ENCODE measurements around the gene PLEKHH1. TPM values are rescaled to one million over a fixed set of nuclear protein-coding genes. Genes with fewer than 3 reads are reported as not detected.
A peak's percentile ranks its signal among the peaks of the same experiment; 100 is the strongest.

The PLEKHH1 gene
- total and polyA plus RNA-seq, 9 of the 15 experiments (the other 6 are each of a cell fraction or from before 2014, with no cell fraction given): 0.76 to 5.9 (median 2.9) TPM

DNA sequence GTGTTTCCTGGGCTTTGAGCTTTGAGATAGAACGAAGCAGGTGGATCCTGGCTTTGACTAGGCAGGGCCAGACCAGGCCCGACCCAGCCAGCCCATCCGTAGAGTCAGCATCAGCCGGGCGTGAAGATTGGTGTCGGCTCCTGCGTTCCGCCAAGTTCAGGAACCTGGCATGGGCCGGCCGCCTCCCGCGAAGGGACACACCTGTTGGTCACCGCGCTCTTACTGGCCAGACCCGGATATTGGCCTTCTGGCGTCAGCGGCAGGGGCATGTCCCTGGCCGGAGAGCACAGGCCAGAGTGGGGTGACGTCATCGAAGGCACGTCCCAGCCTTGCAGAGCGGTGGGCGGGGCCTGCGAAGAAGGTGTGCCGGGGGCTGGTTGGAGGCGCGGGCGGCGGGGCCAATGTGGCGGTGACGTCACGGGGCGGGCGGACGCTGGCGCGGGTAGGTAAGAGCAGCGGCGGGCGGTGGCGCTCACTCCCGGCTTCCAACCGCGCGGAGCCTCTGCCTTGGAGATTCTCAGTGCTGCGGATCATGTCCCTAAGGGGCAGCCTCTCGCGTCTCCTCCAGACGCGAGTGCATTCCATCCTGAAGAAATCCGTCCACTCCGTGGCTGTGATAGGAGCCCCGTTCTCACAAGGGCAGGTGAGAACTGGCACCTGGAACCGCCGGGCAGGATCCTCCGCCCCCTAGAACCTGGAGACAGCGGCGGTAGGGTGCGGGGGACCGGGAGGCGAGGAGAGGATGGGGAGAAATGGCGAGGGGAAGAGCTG, 86.5 kb downstream of the PLEKHH1 start, which contains the start of gene ARG2 (continued):
- TF ChIP-seq, protein P1, sequence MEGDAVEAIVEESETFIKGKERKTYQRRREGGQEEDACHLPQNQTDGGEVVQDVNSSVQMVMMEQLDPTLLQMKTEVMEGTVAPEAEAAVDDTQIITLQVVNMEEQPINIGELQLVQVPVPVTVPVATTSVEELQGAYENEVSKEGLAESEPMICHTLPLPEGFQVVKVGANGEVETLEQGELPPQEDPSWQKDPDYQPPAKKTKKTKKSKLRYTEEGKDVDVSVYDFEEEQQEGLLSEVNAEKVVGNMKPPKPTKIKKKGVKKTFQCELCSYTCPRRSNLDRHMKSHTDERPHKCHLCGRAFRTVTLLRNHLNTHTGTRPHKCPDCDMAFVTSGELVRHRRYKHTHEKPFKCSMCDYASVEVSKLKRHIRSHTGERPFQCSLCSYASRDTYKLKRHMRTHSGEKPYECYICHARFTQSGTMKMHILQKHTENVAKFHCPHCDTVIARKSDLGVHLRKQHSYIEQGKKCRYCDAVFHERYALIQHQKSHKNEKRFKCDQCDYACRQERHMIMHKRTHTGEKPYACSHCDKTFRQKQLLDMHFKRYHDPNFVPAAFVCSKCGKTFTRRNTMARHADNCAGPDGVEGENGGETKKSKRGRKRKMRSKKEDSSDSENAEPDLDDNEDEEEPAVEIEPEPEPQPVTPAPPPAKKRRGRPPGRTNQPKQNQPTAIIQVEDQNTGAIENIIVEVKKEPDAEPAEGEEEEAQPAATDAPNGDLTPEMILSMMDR (IDR thresholded peaks at IDR 0.05 in 2 of 3, conservative IDR thresholded peaks at IDR 0.05 in 1 of 3; ENCODE audit: insufficient read depth in 2 of 3, low read depth in 1 of 3, low read length in 3 of 3): peak in 2 of 3 experiments; percentile 34 to 46; a peak in 3 of 6 replicates
- TF ChIP-seq MYNN (IDR thresholded peaks at IDR 0.05) (no peak), MYNN (CRISPR knock-in tag; IDR thresholded peaks at IDR 0.05) (no peak), HNRNPK (IDR thresholded peaks at IDR 0.05; ENCODE audit: low read depth, low read length, poor library complexity, severe bottlenecking) (no peak), ZNF121 (CRISPR knock-in tag; conservative IDR thresholded peaks at IDR 0.05) (no peak), CC2D1A (IDR thresholded peaks at IDR 0.05) (no peak), HLTF (IDR thresholded peaks at IDR 0.05) (no peak), RAD51 (IDR thresholded peaks at IDR 0.05; ENCODE audit: borderline replicate concordance, low read depth) (no peak), RBM39 (optimal IDR thresholded peaks at IDR 0.05; ENCODE audit: low read depth, low read length) (no peak), CHCHD3 (CRISPR knock-in tag; IDR thresholded peaks at IDR 0.05) (no peak), MTA2 (IDR thresholded peaks at IDR 0.05; ENCODE audit: low read depth) (no peak), CBFB (CRISPR knock-in tag; IDR thresholded peaks at IDR 0.05) (no peak), ZNF764 (CRISPR knock-in tag; IDR thresholded peaks at IDR 0.05; ENCODE audit: low read depth) (no peak), KDM2B (CRISPR knock-in tag; IDR thresholded peaks at IDR 0.05) (no peak), ZSCAN32 (CRISPR knock-in tag; IDR thresholded peaks at IDR 0.05) (no peak), ILK (tag; IDR thresholded peaks at IDR 0.05; ENCODE audit: borderline replicate concordance, low read depth) (no peak), SNRNP70 (optimal IDR thresholded peaks at IDR 0.05; ENCODE audit: low read depth, low read length) (no peak), TRIM24 (IDR thresholded peaks at IDR 0.05) (no peak), NFE2L1 (tag; IDR thresholded peaks at IDR 0.05; ENCODE audit: borderline replicate concordance, low read depth) (no peak)
- TF ChIP-seq, protein P2, sequence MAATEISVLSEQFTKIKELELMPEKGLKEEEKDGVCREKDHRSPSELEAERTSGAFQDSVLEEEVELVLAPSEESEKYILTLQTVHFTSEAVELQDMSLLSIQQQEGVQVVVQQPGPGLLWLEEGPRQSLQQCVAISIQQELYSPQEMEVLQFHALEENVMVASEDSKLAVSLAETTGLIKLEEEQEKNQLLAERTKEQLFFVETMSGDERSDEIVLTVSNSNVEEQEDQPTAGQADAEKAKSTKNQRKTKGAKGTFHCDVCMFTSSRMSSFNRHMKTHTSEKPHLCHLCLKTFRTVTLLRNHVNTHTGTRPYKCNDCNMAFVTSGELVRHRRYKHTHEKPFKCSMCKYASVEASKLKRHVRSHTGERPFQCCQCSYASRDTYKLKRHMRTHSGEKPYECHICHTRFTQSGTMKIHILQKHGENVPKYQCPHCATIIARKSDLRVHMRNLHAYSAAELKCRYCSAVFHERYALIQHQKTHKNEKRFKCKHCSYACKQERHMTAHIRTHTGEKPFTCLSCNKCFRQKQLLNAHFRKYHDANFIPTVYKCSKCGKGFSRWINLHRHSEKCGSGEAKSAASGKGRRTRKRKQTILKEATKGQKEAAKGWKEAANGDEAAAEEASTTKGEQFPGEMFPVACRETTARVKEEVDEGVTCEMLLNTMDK (IDR thresholded peaks at IDR 0.05; ENCODE audit: borderline replicate concordance, insufficient read depth, low read depth, low read length, poor library complexity, severe bottlenecking): no peak
- TF ChIP-seq, protein P3, sequence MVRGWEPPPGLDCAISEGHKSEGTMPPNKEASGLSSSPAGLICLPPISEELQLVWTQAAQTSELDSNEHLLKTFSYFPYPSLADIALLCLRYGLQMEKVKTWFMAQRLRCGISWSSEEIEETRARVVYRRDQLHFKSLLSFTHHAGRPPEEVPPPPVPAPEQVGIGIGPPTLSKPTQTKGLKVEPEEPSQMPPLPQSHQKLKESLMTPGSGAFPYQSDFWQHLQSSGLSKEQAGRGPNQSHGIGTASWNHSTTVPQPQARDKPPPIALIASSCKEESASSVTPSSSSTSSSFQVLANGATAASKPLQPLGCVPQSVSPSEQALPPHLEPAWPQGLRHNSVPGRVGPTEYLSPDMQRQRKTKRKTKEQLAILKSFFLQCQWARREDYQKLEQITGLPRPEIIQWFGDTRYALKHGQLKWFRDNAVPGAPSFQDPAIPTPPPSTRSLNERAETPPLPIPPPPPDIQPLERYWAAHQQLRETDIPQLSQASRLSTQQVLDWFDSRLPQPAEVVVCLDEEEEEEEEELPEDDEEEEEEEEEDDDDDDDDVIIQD (CRISPR knock-in tag; IDR thresholded peaks at IDR 0.05): no peak
- TF ChIP-seq, protein P4, sequence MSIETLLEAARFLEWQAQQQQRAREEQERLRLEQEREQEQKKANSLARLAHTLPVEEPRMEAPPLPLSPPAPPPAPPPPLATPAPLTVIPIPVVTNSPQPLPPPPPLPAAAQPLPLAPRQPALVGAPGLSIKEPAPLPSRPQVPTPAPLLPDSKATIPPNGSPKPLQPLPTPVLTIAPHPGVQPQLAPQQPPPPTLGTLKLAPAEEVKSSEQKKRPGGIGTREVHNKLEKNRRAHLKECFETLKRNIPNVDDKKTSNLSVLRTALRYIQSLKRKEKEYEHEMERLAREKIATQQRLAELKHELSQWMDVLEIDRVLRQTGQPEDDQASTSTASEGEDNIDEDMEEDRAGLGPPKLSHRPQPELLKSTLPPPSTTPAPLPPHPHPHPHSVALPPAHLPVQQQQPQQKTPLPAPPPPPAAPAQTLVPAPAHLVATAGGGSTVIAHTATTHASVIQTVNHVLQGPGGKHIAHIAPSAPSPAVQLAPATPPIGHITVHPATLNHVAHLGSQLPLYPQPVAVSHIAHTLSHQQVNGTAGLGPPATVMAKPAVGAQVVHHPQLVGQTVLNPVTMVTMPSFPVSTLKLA (conservative IDR thresholded peaks at IDR 0.05): peak; percentile 79 to 92

All from K562 (cell line).